AG10803 (cell line): ENCODE results near the gene NTN1.

Experiments used
- DNase-seq: peaks from one replicate; pipeline ENCODE4 v3.0.0; 2010; ENCODE audit warnings: low read depth
- H3K4me3 ChIP-seq: 2 replicates; pipeline ENCODE4 v1.5.1; 2011; ENCODE audit warnings: mild to moderate bottlenecking, low read length, control low read depth
- TF ChIP-seq, protein P1 (sequence below): conservative IDR thresholded peaks from 2 replicates; pipeline ENCODE4 v1.5.1; 2011; ENCODE audit warnings: mild to moderate bottlenecking, low read length, control low read depth, inconsistent platforms

The NTN1 gene

DNA sequence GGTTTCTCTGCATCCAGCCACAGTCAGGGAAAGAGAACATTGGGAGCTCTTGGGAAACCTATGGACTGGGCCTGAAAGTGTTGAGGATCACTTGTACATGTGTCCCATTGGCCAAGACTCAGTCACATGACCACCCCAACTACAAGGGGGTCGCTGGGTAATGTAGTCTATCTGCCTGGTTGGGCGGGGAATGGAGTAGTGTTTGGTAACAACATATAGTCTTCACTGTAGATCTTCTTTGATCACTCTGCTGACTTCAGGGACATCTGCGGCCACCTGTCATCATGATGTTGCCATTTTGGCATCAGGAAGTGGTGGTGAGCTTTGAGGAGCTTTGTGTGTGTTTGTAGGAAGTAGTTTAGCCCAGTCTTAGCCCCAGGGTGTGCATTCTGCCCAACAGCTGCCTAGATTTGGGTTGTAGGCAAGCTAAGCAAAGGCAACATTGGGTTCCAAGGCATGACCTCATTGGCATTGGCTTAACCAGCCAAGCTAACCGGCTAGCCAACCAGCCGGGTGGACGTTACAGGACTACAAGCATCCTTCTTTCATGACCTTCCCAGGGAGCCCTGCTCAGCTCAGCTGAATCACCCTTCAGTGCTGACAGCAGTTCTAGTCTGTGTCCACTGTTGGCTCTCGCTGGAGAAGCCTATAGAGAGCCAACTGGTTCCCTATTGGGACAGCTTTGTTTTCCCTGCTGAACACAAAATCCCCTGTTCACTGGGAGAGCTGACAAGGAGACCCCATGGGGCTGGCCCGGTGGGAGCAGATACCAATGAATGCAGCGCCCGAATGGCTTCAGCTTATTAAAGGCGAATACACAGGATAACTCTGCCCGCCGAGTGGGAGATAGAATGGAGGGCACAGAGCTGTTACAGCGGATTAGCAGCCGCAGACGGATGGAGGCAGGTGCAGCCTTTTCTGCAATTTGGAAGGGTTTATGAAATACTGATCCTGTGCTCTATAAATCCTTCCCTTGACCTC, 178.6 kb downstream of the NTN1 start:
- no peak overlapping the region for H3K4me3 ChIP-seq
- TF ChIP-seq, protein P1, sequence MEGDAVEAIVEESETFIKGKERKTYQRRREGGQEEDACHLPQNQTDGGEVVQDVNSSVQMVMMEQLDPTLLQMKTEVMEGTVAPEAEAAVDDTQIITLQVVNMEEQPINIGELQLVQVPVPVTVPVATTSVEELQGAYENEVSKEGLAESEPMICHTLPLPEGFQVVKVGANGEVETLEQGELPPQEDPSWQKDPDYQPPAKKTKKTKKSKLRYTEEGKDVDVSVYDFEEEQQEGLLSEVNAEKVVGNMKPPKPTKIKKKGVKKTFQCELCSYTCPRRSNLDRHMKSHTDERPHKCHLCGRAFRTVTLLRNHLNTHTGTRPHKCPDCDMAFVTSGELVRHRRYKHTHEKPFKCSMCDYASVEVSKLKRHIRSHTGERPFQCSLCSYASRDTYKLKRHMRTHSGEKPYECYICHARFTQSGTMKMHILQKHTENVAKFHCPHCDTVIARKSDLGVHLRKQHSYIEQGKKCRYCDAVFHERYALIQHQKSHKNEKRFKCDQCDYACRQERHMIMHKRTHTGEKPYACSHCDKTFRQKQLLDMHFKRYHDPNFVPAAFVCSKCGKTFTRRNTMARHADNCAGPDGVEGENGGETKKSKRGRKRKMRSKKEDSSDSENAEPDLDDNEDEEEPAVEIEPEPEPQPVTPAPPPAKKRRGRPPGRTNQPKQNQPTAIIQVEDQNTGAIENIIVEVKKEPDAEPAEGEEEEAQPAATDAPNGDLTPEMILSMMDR: no peak
- peak; percentile 9 for DNase-seq

DNA sequence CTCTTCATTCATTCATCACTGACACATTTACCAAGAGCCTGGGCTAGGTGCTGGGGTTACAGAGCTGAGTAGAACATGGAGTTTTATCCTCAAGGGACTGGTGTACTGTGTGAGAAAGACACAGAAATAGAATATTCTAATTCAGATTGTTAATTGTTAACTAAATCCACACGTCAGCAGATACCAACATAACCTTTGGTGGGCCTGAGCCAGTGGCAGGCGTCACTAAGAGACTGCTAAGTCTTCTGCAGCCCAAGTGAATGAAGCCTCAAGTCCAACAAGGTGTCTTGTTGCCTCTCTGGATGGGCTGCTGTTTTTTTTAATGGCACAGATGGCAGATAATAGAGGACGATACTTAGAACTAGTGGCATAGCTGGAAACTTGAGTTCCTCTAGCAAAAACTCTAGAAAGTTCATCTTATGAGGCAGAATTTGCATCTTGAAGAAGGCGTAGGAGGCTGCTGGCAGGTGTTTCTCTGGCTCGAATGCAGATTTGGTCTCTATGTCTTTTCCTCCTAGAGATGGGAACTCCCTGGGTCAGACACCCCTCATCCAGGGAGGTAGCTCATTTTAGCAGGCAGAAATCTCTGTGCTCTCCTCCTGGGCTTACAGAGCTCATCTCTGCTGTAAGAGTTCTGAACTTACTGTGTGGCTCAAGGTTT, 179.5 kb downstream of the NTN1 start:
- no peak for DNase-seq
- H3K4me3 ChIP-seq: no peak overlapping the region
- TF ChIP-seq, protein P1: no peak

DNA sequence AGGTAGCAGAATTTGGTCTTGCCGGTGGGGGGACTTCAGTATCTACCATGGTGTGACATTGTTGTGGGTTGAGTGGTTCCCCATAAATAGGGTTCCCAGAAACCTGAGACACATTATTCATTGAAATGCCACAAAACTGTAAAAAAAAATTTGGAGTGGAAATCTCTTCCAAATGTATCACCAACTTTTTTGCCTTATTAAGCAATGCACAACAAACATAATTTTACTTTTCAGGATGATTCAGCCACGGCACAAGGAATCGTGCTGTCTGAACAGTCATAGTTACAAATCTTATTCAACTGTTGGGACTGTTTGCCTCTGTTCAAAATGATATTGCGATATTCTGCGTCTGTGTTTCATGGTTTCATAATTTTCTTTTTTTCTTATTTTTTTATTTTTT, 181.2 kb downstream of the NTN1 start:
- peak; percentile 78 for DNase-seq
- TF ChIP-seq, protein P1: no peak
- H3K4me3 ChIP-seq: no peak overlapping the region

DNA sequence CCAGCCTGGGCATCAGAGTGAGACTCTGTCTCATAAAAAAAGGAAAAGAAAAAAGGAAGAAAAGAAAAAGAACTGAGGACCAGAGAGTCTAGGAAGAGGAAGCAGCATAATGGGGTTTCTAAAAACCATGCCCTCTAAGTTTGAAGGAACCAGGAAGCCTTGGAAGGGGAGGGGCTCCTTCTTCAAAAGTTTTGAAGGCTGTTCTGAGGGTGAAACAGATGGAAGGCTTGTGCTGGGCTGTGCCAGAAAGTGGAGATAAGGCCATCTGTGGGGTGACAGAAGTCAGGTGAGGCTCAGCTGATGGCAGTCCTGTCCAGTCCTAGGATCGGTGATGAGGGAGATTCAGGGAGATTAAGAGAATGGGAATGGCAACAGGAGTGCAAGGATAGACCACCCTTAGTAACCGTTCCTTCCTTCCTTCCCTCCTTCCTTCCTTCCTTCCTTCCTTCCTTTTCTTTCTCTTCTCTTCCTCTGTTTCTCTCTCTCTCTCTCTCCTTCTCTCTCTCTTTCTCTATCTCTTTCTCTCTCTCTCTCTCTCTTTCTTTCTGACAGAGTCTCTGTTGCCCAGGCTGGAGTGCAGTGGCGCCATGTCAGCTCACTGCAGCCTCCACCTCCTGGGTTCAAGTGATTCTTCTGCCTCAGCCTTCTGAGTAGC, 182.6 kb downstream of the NTN1 start:
- H3K4me3 ChIP-seq: no peak overlapping the region
- DNase-seq: no peak
- TF ChIP-seq, protein P1: no peak

DNA sequence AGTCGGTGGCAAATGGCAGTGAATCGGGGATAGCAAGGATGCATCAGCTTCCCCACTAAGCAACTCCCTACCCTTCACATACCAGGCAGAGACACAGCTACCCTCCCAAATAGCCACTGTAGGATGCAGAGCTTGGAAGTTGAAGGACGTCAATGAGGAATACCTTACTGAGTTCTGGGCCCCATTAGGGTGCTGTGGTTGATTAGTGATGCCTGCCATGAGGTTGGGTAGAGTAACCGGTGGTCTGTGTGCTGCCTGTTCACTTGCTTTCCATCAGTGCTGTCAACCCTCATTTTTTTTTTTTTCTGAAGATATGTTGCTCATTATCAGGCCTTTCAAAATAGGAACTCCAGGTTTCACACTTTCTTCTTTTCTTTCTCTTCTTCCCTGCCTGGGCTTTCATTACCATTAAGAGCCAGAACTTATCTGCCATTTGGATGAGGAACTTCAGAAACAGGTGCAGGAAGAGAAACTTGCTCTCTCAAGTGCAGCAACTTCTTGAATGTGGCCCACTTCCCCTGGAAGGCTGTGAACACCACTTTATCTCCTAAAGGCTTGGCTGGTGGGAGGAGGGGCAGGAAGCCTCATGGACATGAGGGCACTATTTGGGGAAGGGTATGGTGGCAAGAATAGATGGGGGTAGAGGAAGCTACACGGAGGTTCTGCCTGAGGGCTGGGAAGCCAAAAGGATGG, 183.5 kb downstream of the NTN1 start:
- H3K4me3 ChIP-seq: no peak overlapping the region
- DNase-seq: no peak
- TF ChIP-seq, protein P1: no peak

DNA sequence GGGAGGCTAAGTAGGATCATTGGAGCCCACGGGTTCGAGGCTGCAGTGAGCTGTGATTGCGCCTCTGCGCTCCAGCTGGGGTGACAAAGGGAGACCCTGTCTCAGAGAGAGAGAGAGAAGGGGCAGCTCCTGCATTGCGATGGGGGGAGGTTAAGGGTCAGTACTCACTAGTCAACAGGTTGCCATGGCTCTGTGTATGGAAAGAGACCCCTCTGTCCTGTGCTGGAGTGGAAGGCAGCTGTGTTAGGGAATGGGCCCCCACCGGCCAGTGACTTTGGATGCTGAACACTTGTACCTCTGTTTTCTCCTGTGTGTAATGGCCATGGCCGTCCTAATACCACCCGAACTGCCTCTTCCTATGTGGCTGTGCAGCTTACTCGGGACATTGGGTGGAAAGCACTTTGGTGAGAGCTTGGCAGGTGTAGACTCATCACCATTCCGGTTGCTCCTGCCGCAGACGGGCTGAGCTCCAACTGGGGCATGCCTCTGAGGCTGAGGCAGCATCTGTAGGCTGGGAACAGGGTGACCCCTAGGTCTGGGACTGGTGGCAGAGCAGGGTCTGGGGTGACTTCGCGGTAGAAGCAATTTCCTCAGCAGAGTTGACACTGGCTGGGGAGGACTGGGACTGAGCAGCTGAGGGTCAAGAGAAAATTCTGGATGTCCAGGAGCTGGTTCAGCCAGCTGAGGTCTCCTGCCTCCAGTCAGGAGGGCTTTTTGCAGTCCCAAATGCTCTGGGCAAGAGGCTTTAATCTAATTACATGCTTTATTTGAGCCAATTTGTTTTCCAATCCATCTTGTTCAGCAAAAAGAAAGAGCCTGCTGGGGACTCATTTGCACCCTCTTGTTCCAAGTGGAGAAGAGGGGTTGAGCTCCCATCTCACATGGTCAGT, 184.5 kb downstream of the NTN1 start:
- TF ChIP-seq, protein P1: no peak
- H3K4me3 ChIP-seq: no peak overlapping the region
- DNase-seq: no peak
